GM15510 (cell line): ENCODE results near the gene GIPR.
A peak's percentile ranks its signal among the peaks of the same experiment; 100 is the strongest.

ENCODE experiments used
- POLR2A ChIP-seq: IDR thresholded peaks from 3 replicates; pipeline ENCODE4 v1.6.1; 2011; ENCODE audit warnings: borderline replicate concordance; ENCODE audit not compliant: insufficient read length; ENCODE audit errors: extremely low read depth

GIPR gene

GRCh38 chr19:45667620-45668341 is at the start of gene GIPR:
Gene GIPR (plus strand): TSS chr19:45668221. CDS start chr19:45669521, 1,300 bp downstream.
- TF ChIP-seq POLR2A, result peak; percentile 69

DNA sequence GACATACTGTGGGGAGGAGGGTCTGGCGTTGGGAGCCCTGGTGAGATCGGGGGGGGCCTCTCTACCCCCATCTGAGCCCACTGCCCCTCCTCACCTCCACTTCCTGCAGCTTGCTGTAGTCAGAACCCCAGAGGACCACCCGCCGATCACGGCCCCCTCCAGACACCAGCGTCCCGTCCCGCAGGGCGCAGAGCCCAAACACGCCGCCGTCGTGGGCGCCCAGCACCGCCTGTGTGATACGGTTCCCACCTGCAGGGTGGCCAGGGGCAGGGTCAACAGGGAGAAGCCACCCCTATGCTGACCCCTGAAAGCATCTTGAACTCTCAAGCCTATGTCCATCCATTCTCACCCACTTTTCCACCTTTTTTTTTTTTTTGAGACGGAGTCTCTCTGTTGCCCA is 46.6 kb upstream of the GIPR start:
- no peak for TF ChIP-seq POLR2A

DNA sequence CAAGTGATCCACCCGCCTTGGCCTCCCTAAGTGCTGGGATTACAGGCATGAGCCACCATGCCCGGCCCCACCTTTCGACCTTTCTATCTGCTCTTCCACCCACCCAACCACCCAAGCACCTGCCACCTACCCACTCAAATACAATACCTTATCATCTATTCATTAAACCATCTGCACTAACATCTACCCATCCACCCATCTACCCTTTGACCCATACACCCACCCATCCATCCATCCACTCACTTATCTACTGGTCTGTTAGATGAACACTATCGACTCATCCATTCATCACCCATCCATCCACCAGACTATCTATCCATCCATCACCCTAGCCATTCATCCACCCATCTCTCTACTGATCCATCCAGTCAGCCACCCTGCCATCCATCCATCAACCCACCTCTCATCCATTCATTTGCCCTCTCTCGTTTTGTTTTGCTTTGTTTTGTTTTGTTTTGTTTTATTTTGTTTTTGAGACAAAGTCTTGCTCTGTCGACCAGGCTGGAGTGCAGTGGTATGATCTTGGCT is 46.0 kb upstream of the GIPR start:
- no peak for TF ChIP-seq POLR2A

GRCh38 chr19:45623984-45624383 is 44.0 kb upstream of the GIPR start:
- no peak for TF ChIP-seq POLR2A

GRCh38 chr19:45629704-45630103 is 38.3 kb upstream of the GIPR start:
- TF ChIP-seq POLR2A, result no peak

DNA sequence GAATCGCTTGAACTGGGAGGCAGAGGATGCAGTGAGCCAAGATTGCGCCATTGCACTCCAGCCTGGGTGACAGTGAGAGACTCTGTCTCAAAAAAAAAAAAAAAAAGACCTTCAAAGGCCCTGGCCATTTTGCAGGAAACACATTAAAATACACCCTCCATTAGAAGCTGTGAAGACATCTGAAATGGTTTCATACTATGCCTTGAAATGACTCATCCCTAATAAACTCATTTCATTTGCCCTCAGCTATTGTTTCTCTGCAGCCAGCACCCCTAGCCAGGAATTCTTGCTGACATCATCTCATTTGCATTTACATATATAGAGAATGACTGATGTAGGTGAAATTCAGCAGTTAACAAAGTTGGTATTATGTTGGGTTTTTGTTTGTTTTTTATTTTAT is 37.6 kb upstream of the GIPR start:
- TF ChIP-seq POLR2A, result no peak

GRCh38 chr19:45632468-45633196 is 35.4 kb upstream of the GIPR start:
- TF ChIP-seq POLR2A, result no peak

- no peak for TF ChIP-seq POLR2A
These were observed 31.7 kb upstream of the GIPR start for GRCh38 chr19:45636275-45636674.

GRCh38 chr19:45636902-45637301 is 31.1 kb upstream of the GIPR start:
- no peak for TF ChIP-seq POLR2A

- TF ChIP-seq POLR2A, result no peak
These were observed 29.9 kb upstream of the GIPR start for GRCh38 chr19:45637890-45638667.

DNA sequence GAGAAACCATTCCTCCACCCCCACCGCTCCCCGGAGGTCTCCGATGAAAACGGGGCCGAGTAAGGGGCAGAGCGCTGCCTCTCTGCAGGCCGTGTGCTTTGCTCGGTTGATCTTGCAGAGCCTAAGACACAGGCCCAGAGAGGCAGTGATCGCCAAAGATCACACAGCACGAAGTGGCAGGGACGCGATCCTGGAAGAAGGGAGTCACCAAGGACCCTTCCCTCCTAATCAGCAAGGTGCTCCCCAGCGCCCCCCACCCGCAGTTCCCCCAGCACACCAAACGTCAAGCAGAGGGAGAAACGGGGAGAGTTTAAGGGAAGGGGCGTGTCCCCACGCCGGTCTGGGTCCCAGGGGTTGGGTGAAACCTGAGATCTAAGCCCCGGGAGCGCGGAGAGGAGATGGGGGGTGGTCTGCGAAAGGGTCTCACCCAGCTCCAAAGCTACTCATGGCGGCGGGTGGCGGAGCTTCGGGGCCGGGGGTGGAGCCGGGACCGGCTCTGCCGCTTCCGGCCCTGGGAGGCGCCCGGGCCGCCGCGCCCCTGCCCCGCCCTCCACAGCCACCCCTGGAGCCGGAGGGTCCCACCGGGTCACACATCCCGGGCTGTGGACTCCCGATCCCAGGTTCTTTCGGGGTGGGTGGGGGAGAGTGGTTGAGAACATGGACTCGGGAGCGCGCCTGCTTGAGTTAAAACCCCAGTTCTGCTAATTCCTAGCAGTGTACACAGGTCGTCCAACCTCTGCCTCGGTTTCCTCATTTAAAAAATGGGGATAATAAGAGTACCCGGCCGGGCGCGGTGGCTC is 28.9 kb upstream of the GIPR start, which contains the start of gene EML2:
Gene EML2, minus strand, starts transcription at position 468 of the 800 bp plus-strand sequence. Its CDS starts 21 bp downstream, at position 447.
- TF ChIP-seq POLR2A, result peak; percentile 64

GRCh38 chr19:45640849-45641273 is 27.2 kb upstream of the GIPR start:
- no peak for TF ChIP-seq POLR2A

DNA sequence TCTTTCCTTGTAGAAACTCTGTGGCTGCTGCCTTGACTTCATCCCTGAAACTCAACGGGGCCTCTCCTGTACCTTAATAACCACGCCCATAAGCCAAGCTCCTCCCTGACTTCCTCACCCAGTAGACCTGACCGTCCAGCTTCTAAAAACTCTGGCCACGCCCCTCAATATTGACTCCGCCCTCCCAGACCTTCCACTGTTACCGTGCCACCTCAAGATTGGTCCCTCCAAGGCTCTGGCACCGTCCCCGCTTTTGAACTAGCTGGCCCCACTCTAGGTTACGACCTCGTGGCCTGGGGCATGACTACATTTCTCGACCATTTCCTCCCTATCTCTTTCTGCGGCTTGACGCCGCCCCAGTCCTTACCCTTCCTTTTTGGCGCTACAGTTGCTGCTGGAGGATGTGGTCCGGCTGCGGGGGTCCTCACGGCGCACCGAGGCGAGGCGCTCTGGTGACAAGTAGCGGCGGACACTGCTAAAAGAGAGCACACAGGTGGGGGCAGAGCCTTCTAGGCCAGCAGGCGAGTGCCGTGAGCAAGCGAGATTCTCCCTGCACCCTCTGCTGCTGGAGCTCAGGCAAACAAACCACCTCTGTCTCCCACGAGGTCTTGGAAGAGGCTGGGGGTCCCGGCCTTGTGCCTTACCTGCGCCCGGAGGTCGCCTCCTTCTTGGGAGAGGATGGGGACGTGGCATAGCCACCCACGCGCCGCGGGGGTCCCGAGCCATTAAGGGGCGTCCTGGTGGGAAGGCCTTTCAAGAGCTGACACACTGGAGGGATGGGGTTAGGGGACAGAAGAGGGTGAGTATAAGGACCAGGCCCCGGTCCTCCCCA is 26.5 kb upstream of the GIPR start:
- TF ChIP-seq POLR2A, result peak; percentile 55
